Measurements from ENCODE around the gene TYROBP.

The TYROBP gene

GRCh38 chr19:35907377-35907745 is 734 bp downstream of the TYROBP start:
- H3K4me3 ChIP-seq (ENCODE audit: low read depth, low read length), result peak overlapping the region; percentile 44
- no peak for TF ChIP-seq CTCF (IDR thresholded peaks at IDR 0.05; ENCODE audit: low read depth, low read length)
- TF ChIP-seq POLR2A (IDR thresholded peaks at IDR 0.05; ENCODE audit: extremely low read depth, insufficient read length), result no peak
- TF ChIP-seq MYC (IDR thresholded peaks at IDR 0.05; ENCODE audit: low read depth, low read length), result no peak
- DNase-seq (ENCODE audit: low read depth), result no peak

GRCh38 chr19:35905178-35905727 is 2.8 kb downstream of the TYROBP start:
- TF ChIP-seq POLR2A (IDR thresholded peaks at IDR 0.05; ENCODE audit: extremely low read depth, insufficient read length), result no peak

GRCh38 chr19:35904311-35905068 is 3.6 kb downstream of the TYROBP start:
- DNase-seq (ENCODE audit: low read depth), result peak; percentile 77
- TF ChIP-seq CTCF (IDR thresholded peaks at IDR 0.05; ENCODE audit: low read depth, low read length) (no peak), POLR2A (IDR thresholded peaks at IDR 0.05; ENCODE audit: extremely low read depth, insufficient read length) (no peak), MYC (IDR thresholded peaks at IDR 0.05; ENCODE audit: low read depth, low read length) (no peak), MAX (IDR thresholded peaks at IDR 0.05; ENCODE audit: low read depth, low read length) (no peak)
- no peak overlapping the region for H3K4me3 ChIP-seq (ENCODE audit: low read depth, low read length)

More at GRCh38 chr19:35905178-35905727, 2.8 kb downstream of the TYROBP start:
- H3K4me3 ChIP-seq (ENCODE audit: low read depth, low read length), result no peak overlapping the region
- peak; percentile 18 for DNase-seq (ENCODE audit: low read depth)

- H3K4me3 ChIP-seq (ENCODE audit: low read depth, low read length), result peak overlapping the region; percentile 40
- TF ChIP-seq MYC (IDR thresholded peaks at IDR 0.05; ENCODE audit: low read depth, low read length), result peak; percentile 98
- TF ChIP-seq CTCF (IDR thresholded peaks at IDR 0.05; ENCODE audit: low read depth, low read length), result no peak
- no peak for TF ChIP-seq POLR2A (IDR thresholded peaks at IDR 0.05; ENCODE audit: extremely low read depth, insufficient read length)
- TF ChIP-seq MAX (IDR thresholded peaks at IDR 0.05; ENCODE audit: low read depth, low read length), result peak; percentile 92
- peak; percentile 96 for DNase-seq (ENCODE audit: low read depth)
These were observed 4.4 kb downstream of the TYROBP start for GRCh38 chr19:35903550-35904179.

- TF ChIP-seq MYC (IDR thresholded peaks at IDR 0.05; ENCODE audit: low read depth, low read length) (no peak), POLR2A (IDR thresholded peaks at IDR 0.05; ENCODE audit: extremely low read depth, insufficient read length) (no peak), CTCF (IDR thresholded peaks at IDR 0.05; ENCODE audit: low read depth, low read length) (no peak), MAX (IDR thresholded peaks at IDR 0.05; ENCODE audit: low read depth, low read length) (no peak)
- DNase-seq (ENCODE audit: low read depth), result no peak
- peak overlapping the region; percentile 40 for H3K4me3 ChIP-seq (ENCODE audit: low read depth, low read length)
These were observed 5.1 kb downstream of the TYROBP start for GRCh38 chr19:35902870-35903475.
